ENCODE measurements around the gene TRAPPC2L.
"Not testable (repeated sequence)": the region's sequence is repeated elsewhere in the genome, so short reads cannot be mapped to it uniquely, and the experiment has no call there.

TRAPPC2L gene

DNA sequence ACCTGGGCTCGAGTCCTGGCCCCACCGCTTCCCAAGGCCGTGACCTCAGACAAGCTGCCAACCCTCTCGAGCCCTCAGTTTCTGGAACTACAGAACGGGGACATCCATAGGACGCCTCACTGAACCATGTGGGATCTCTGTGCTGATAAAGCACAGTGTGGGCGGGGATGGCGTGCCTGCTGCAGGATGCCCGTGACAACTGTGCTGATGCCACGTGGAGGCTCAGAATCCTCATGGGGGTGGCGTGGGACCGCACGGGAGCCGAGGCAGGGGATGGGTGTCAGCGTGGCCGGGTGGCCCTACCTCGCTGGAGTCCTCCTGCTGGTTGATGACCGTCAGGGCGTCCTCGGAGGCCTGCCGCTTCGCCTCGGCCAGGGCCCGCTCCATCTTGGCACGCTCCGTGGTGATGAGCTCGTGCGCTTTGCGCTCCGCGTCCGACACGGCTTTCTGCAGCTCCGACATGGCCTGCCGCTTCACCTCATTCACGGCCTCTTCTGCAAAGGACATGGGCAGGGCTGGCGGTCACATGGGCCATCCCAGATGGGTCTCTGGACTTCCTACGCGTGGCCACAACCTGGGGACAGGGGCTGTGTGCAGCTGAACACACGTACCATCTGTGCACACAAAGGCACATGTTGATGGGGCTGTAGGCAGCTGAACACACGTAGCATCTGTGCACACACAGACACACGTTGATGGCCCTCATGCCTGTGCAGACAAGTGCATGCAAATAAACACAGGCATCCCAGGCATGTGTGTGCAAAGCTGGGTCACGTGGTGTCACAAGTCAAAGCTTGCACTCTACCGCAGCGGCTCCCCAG, 22.2 kb downstream of the TRAPPC2L start:
- no peak for DNase-seq

DNA sequence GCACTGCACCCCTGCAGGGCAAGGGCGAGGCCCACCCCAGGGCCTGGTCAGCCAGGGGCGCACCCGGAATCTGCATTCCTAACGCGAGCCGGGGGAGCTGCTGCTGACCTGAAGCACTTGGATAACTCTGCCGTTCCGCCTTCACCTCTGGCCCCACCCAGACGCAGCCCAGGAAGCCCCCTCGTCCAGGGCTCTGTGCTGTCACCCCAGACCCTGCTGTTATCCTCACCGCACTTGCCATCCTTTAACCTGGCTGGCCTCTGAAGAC, 22.8 kb downstream of the TRAPPC2L start:
- no peak for DNase-seq

DNA sequence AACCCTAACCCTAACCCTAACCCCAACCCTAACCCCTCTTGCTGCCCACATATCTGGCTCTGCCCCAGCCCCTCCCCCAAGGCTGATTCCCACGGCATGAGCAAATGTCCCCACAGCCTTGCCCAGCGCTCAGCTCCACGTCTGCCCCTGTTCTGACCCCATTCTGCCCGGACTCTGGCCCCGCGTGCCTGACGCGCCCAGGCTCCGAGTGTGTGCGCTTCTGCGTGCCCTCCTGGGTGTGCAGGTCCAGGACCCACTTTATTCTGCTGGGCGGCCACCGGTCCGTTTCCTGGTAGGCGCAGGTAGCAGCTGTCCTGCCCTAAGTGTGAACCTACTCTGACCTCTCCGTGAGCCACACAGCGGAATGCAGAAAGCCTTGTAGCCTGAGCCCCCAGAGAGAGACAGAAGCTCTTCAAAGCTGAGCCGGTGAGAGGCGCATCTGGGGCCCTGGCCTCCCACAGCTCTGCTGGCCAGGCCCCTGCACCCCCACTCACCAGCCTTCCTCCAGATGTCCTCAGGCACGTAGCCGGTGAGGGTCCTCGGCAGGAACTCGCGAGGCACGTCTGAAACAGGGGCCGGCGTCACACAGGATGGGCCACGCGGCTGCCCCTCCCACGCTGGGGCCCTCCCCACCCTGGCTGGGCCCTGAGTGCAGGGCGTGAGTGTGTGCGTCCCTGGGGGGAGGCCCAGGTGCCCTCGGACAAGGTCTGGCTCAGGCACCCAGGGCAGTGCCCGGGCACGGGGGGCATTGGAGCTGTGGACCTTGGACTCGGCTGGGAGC, 23.5 kb downstream of the TRAPPC2L start:
- no peak for DNase-seq

DNA sequence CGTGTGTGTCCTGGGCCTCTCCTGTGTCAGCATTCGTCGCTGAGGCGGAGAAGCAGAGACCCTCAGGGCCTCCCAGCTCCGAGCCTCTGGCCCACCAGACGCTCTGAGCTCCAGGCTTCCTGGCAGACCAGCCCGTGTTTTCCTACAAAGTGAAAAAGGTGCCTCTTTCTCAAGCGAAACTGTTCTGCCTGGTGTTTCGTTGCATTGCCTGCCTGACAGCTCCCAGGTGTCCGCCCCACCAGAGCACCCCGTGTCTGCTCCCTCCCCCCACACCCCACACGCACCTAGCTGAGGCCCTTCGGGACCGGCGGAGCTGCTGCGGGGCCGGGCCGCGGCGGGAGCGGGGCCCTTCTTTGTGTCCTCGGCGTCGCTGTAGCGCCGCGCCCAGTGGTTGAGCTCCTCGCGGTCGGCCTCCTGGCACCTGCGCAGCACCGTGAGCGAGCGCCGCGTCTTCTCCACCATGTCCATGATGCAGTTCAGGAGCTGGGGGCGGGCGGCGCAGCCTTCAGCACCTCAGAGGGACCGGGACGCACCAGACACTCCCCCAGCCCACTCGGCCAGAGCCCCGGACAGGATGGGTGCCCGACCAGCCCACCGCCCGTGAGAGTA, 24.2 kb downstream of the TRAPPC2L start:
- no peak for DNase-seq

DNA sequence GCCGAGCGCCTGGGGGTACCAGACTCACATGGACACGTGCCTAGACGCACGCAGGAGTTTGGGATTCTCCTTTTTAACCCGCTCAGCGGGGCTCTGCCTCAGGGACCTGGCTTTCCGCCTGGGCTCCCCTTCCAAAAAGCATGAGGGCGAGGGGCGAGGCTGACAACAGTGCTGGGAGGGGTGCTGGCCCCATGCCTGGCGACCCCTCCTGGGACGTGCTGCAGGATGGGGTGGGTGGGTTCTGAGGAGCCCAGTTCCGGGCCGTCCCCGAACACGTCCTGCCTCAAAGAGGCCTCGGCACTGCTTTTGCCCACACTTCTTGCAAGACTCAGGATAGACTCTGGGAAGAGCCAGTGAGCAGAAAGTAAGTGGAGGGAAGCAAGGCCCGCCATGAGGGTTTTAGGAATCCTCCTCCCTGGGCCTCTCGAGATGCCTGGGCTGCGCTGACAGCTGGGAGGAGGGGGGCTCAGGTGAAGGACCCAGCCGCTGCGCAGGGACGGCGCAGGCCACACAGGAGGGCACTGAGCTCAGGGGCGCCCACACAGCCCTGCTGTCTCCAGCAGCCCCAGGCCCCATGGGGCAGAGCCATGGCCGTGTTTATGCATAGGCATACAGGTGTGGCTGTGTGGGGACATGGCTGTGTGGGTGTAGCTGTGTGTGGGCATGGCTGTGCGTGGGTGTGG, 24.9 kb downstream of the TRAPPC2L start:
- no peak for DNase-seq

DNA sequence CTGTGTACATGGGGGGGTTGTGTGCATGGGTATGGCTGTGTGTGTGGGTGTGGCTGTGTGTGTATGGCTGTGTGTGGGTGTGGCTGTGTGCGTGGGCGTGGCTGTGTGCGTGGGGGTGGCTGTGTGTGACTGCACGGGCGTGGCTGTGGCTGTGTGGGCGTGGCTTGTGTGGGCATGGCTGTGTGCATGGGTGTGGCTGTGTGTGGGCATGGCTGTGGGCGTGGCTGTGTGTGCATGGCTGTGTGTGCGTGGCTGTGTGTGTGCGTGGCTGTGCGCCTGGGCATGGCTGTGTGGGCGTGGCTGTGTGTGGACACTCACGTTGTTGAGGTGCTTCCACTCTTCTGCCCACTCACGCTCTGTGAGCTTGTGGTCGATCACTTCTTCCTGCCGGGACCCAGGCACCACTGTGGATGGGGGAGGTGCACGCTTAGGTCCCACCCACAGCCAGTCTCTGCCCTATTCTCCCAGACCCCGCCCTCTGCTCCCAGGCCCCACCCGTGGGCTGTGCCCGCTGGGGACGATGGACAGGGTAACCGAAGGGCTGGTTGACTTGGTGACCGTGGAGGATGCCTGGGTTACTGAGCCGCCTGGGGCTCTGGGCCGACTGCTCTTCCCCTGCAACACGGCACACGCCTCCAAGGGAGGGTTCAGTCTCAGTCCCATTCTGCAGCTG, 25.6 kb downstream of the TRAPPC2L start:
- peak; percentile 80 for DNase-seq

DNA sequence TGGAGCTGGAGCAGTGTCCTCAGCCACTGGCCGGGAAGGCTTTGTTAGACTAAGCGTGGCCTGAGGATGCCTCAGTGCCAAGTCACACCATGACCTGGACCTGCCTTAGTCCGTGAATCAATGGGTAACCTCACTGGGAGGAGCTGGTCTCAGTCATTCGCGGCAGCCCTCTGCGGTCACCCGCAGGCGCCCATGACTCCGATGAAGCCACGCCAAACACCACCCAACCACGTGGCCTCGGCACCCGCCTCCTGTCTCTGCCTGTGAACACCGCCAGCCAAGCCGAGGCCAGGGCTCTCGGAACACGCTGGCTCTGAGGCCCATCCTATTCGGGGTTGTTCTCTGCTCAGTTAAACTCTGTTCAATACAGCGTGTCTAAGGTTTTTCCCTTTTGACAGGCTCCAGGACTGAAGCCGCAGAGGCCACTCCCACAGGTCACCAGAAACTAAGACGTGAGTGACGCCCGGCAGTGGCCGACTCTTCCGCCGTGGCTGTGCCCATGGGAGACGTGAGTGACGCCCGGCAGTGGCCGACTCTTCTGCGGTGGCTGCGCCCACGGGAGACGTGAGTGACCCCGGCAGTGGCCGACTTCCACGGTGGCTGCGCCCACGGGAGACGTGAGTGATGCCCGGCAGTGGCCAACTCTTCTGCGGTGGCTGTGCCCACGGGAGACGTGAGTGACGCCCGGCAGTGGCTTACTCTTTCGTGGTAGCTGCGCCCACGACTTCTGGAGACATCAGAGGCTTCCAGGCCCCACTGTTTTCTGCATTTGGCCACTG, 26.4 kb downstream of the TRAPPC2L start:
- no peak for DNase-seq

DNA sequence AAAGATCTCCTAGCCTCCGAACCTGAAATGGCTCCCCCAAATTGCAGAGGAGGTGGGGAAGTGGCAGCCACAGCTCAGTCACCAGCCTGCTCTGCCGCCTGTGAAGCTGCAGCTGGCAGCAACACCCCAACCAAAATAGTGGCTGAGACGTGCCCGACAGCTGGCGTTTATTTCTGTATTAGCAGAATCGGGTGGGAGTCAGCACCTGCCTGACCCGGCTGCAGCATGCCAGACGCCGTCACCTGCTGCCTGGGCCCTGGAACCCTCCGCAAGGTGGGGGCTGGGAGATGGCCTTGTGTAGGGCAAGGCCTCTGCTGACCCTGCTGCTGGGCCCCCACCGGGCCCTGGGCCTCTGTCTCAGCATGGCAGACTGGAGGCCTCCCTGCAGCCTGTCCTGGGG, 27.0 kb downstream of the TRAPPC2L start:
- DNase-seq: no peak

DNA sequence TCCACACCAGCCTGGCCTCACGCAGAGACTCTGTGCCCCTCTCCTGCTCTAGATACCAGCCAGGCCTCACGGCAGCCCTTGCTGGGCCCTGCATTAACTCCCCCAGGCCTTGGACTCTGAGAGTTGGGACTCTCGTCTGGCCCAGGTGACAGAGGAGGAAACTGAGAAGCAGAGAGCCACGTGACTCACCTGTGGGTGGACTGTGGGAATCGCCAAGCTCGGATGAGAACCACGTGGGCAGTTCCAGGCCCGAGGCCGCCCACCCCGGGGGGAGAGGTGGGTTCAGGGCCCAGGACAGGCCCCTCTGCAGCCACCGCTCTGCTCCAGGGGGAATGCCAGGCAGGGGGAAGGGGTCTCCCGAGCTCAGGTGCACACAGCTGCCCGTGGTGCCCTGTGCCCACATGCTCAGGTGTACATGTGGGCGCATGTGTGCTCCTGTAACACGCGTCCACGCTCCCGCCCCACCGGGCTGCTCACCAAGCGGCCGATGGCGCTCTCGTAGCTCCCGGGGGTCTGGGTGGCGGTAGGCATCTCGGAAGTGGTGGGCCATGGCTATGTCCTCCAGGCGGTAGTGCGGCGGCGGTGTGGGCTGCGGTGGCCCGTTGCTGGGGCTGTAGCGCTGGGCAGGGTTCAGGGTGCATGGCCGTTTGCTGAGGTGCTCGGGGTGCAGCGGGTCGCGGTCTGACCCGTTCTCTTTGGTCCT, 27.8 kb downstream of the TRAPPC2L start:
- no peak for DNase-seq

DNA sequence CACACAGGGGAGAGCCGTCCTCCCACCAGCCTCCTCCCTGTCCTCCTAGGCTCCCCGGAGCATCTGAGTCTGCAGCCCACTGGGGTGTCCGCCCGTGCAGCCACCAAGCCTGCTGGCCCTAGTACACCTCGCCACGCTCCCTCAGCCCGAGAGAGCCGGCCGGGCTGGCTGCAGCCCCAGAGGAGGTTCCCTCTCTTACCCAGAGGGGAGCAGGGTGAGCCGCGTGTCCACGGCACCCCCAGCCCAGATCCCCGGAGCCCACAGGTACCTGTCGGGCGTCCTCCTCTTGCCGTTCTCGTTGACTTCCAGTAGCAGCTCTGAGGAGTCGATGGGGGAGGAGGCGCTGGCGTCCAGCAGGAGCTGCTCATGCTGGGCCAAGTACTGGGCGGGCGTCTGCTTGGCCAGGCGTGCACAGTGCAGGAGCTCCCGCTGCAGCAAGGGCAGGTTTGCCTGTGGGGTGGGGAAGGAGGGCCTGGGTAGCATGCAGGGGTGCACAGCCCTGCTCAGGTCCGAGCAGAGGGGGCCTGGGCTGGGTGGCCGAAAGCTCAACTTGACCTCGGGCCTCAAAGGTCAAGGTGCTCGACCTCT, 28.9 kb downstream of the TRAPPC2L start:
- no peak for DNase-seq

DNA sequence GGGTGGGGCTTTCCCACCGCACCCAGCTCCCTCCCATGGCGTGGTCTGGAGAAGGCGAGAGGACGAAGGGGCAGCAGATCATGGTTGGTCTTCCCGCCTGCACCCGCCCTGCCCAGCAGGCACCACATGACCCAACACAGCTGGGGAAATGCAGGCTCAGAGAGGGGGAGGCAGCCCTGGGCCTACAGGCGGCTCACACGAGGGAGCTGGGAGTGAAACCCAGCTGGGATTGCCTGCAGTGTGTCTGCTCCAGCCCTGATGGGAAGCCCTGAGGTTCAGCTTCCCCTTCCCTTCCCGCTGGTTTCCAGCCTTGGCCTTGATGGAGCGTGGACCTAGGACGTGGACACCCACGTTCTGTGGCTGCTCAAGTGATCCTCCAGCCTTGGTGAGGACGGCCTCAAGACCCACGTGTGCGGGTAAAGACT, 29.5 kb downstream of the TRAPPC2L start:
- DNase-seq: no peak

DNA sequence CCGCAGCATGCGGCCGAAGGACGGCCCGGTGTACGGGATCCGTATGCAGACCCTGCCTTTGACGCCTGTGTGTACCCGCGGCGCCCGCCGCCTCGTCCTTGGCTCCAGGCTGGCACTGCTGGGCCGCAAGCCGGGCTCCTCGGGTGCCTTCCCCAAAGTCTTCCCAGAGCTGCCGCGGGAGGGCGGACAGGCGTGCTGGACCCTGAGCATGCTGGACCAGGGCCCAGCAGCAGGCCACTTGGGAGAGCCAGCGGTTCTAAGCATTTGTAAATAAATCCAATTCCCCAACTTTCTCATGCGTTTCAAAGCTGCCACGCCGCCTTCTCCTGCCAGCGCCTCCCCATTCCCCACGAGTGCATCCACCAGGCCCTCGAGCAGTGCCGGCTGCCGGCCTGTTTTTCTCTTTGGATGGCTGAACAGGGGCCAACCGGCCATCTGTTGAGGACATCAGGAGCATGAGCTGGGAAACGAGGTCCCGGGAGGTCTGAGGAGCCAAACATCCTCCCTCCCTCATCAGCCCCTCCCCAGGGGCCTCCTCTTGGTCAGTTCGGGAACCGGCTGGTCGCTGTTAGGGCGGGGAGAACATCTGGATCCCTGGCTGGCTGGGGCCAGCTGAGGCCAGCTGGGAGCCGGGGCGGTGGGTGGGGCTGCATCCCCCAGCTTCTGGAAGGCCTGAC, 30.1 kb downstream of the TRAPPC2L start:
- no peak for DNase-seq

DNA sequence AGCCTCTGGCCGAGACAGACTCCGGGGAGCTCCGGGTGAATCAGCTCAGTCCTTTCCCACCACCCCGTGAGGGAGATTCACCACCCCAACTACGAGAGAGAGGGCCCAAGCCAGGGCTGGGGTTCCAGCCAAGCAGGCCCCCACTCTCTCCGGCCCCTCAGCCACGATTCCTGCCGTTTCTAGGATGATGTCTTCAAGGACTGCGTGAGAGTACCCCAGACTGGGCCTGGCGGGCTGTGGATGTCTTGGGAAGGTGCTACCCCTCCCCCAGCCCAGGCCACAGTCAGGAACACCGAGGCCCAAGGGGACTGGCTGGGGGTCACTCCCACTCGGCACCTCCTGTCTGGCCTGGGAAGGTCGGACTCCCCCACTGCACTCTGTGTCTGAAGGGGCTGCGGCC, 31.1 kb downstream of the TRAPPC2L start:
- DNase-seq: no peak

DNA sequence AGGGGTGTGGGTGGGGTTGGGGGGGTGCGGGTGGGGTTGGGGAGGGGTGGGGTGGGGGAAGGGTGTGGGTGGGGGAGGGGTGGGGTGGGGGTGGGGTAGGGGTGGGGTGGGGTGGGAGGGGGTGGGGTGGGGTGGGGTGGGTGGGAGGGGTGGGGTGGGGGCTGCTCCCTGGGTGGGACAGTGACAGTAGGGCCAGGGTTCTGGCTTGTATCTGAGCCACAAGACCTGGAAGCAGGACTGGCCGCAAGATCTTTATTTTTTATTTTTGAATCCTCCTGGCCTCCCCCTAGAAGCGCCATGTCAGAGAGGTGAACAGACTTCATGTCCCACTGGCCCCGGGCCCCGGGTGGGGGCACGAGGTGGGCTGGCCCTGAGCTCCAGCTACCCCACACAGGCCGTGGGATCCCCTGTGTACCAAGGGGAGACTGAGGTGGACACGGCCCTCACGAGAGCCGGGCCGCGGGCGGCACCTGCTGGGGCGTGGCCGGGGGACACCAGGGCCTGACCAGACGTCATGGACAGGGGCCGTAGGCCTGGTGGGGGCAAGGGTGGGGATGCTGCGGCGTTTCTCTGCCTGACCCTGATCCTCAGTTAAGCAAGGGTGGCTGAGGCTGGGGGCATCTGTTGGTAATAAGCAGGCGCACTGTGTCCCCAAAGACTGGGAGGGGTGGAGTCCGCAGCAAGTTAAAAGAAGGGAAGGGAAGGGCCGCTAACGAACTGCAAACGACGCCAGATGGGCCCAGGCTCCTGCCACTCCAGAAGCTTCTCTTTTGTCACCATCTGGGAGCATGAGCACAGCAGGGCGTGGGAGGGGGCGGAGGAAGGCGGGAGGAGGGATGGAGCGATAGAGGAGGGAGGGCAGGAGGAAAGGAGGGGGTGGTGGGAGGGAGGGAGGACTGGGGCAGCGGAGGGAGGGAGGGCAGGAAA, 31.8 kb downstream of the TRAPPC2L start:
- peak; percentile 43 for DNase-seq

DNA sequence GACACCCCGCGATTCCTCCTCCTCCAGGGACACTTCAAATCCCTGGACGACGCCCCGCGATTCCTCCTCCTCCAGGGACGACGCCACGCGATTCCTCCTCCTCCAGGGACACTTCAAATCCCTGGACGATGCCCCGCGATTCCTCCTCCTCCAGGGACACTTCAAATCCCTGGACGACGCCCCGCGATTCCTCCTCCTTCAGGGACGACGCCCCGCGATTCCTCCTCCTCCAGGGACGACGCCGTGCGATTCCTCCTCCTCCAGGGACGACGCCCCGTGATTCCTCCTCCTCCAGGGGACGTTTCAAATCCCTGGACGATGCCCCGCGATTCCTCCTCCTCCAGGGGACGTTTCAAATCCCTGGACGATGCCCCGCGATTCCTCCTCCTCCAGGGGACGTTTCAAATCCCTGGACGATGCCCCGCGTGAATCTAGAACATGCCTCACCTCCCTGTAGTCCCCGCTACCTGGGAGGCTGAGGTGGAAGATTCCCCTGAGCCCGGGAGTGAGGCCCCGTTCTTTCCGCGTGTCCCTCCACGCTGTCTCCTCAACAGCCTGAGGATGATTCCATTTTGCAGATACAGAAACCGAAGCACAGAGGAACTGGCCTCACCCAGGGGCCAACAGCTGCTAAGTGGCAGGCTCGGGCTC, 32.9 kb downstream of the TRAPPC2L start:
- not testable (repeated sequence) for DNase-seq

DNA sequence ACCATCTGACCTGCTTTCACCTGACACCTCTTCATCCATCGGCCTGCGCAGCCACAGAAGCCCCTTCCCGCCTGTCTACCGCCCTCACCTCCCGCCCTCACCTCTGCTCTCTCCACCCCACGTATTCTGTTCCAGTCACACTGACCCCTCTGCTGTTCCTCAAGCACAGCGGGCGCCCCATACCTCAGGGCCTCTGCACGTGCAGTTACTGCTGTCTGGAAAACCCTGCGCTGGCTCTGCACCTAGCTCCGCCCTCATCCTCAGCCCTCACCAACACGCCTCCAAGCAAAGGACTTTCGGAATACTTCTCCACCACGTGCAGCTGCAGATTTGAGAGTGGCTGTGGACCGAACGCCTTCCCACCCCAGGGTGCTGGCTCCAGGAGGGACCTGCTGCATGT, 34.2 kb downstream of the TRAPPC2L start:
- no peak for DNase-seq

DNA sequence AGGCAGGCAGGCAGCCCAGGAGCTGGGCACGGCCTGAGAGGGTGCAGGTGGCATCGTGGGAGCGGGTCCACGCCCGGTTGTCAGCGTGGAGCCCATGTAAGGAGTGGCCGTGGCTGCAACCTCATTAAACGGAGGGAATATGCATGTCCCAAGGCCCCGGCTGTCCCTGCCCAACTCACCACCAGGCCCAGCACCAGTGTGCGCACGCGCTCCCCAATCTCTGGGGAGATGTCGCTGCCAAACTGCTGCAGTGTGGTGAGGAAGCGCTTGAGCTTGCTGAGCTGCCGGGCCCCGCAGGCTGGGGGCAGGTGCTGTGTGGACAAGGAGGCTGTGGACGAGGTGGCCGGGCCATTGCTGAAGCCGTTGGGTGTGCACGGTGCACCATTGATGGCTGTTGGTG, 35.1 kb downstream of the TRAPPC2L start:
- DNase-seq: no peak

DNA sequence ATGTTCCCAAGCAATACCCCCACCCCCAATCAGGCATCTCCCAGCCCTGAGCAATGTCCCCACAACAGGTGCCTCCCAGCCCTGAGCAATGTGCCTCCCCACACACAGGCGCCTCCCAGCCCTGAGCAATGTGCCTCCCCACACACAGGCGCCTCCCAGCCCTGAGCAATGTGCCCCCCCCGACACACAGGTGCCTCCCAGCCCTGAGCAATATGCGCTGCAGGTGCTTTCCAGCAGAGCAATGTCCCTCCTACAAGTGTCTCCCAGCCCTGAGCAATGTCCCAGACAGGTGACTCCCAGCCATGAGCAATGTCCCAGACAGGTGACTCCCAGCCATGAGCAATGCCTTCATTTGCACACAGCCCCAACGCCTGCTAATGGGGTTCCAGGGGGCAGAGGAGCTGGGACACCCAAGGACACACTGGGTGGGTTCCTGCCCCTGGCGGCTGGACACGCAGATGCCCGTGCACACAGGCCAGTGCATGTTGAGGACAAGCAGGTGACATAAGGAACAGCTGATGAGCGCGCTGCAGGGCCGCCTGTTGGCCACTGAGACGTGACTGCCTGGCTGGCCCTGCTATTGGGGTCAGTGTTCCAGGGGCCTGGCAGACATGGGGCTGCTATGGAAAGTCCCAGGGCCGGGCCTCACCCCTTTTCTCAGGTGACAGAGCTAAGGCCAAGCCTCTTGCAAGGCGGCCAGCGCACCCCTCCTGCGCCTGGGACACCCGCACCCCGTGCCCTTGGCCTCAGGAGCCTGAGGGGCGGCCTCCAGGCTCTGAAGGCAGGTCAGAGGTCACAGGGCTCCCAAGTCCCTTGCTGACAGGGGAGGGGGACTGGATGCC, 36.4 kb downstream of the TRAPPC2L start:
- DNase-seq: no peak
